SK-N-SH (cell line): Measurements from ENCODE around the gene PRKCA.

ENCODE experiments used
- EP300 ChIP-seq, 2 experiments: IDR thresholded peaks; 2 replicates each; pipeline versions ENCODE4 v1.4.0 to v1.6.1; 2012; ENCODE audit warnings: borderline replicate concordance in 1 of 2, low read depth in 1 of 2, low read length in 1 of 2
- EZH2phosphoT487 ChIP-seq: fragments of 200-600 bp; sonication (generic); IDR thresholded peaks from 2 replicates; pipeline ENCODE4 v1.6.1; 2017; ENCODE audit warnings: low read depth, mixed run types, mild to moderate bottlenecking, antibody characterized with exemption, moderate library complexity, borderline replicate concordance
- MXI1 ChIP-seq: IDR thresholded peaks from 2 replicates; pipeline ENCODE4 v1.6.1; 2012; ENCODE audit warnings: mild to moderate bottlenecking, low read depth, low read length, improper control_type of control experiment
- POLR2AphosphoS5 ChIP-seq: IDR thresholded peaks from 2 replicates; pipeline ENCODE4 v1.6.1; 2012; ENCODE audit warnings: low read depth, low read length
- RCOR1 ChIP-seq: fragments of 150-350 bp; IDR thresholded peaks from 2 replicates; pipeline ENCODE4 v1.6.1; 2017; ENCODE audit warnings: antibody characterized with exemption, low read length
- SIN3A ChIP-seq: IDR thresholded peaks from 2 replicates; pipeline ENCODE4 v1.6.1; 2012; ENCODE audit warnings: low read depth, mild to moderate bottlenecking, low read length, moderate library complexity, borderline replicate concordance
- SMC3 ChIP-seq: IDR thresholded peaks from 2 replicates; pipeline ENCODE4 v1.6.1; 2012; ENCODE audit warnings: low read depth, low read length, improper control_type of control experiment
- TAF1 ChIP-seq: IDR thresholded peaks from 2 replicates; pipeline ENCODE4 v1.6.1; 2012; ENCODE audit warnings: low read depth, mild to moderate bottlenecking, low read length, moderate library complexity, borderline replicate concordance
- TCF12 ChIP-seq: IDR thresholded peaks from 2 replicates; pipeline ENCODE4 v1.4.0; 2012
- TEAD4 ChIP-seq: IDR thresholded peaks from 2 replicates; pipeline ENCODE4 v1.4.0; 2012; ENCODE audit warnings: mild to moderate bottlenecking, borderline replicate concordance; ENCODE audit not compliant: insufficient read depth
- TF ChIP-seq, protein P1 (sequence below): fragments of 200-600 bp; sonication (generic); IDR thresholded peaks from 2 replicates; pipeline ENCODE4 v1.6.1; 2017; ENCODE audit warnings: antibody characterized with exemption, mild to moderate bottlenecking, moderate library complexity
- TF ChIP-seq, protein P2 (sequence below): IDR thresholded peaks from 2 replicates; pipeline ENCODE4 v1.4.0; 2012; ENCODE audit warnings: low read depth
- TF ChIP-seq, protein P3 (sequence below): IDR thresholded peaks from 2 replicates; pipeline ENCODE4 v1.4.0; 2012; ENCODE audit warnings: low read depth, borderline replicate concordance
- TF ChIP-seq, protein P4 (sequence below): IDR thresholded peaks from 2 replicates; pipeline ENCODE4; 2012

DNA sequence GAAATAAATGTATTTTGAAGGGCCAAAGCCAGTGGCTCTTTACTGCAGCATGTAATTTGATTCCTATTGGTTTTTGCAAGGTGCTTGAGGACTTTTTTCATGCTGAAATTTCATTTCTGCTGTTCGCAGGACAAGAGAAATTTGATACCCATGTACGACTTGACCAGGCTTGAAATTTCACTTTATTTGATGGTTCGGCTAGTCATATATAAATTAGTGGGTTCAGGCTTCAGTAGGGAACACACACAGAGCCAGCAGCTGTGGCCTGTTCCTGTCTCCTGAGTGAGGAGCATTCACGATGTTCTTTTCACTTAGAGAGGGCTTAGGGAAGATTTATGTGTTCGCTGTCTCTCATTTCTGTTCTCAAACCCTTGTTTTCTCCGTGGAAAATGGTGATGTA lies 274.1 kb downstream of the PRKCA start:
- no peak for TF ChIP-seq POLR2AphosphoS5
- TF ChIP-seq SIN3A, result no peak
- TF ChIP-seq, protein P1, sequence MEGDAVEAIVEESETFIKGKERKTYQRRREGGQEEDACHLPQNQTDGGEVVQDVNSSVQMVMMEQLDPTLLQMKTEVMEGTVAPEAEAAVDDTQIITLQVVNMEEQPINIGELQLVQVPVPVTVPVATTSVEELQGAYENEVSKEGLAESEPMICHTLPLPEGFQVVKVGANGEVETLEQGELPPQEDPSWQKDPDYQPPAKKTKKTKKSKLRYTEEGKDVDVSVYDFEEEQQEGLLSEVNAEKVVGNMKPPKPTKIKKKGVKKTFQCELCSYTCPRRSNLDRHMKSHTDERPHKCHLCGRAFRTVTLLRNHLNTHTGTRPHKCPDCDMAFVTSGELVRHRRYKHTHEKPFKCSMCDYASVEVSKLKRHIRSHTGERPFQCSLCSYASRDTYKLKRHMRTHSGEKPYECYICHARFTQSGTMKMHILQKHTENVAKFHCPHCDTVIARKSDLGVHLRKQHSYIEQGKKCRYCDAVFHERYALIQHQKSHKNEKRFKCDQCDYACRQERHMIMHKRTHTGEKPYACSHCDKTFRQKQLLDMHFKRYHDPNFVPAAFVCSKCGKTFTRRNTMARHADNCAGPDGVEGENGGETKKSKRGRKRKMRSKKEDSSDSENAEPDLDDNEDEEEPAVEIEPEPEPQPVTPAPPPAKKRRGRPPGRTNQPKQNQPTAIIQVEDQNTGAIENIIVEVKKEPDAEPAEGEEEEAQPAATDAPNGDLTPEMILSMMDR, result no peak
- no peak for TF ChIP-seq MXI1
- no peak for TF ChIP-seq TEAD4
- no peak for TF ChIP-seq TCF12
- TF ChIP-seq, protein P2, sequence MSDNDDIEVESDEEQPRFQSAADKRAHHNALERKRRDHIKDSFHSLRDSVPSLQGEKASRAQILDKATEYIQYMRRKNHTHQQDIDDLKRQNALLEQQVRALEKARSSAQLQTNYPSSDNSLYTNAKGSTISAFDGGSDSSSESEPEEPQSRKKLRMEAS, result no peak
- TF ChIP-seq, protein P3, sequence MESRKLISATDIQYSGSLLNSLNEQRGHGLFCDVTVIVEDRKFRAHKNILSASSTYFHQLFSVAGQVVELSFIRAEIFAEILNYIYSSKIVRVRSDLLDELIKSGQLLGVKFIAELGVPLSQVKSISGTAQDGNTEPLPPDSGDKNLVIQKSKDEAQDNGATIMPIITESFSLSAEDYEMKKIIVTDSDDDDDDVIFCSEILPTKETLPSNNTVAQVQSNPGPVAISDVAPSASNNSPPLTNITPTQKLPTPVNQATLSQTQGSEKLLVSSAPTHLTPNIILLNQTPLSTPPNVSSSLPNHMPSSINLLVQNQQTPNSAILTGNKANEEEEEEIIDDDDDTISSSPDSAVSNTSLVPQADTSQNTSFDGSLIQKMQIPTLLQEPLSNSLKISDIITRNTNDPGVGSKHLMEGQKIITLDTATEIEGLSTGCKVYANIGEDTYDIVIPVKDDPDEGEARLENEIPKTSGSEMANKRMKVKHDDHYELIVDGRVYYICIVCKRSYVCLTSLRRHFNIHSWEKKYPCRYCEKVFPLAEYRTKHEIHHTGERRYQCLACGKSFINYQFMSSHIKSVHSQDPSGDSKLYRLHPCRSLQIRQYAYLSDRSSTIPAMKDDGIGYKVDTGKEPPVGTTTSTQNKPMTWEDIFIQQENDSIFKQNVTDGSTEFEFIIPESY, result no peak
- no peak for TF ChIP-seq EZH2phosphoT487
- TF ChIP-seq, protein P4, sequence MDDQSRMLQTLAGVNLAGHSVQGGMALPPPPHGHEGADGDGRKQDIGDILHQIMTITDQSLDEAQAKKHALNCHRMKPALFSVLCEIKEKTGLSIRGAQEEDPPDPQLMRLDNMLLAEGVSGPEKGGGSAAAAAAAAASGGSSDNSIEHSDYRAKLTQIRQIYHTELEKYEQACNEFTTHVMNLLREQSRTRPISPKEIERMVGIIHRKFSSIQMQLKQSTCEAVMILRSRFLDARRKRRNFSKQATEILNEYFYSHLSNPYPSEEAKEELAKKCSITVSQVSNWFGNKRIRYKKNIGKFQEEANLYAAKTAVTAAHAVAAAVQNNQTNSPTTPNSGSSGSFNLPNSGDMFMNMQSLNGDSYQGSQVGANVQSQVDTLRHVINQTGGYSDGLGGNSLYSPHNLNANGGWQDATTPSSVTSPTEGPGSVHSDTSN, result no peak
- TF ChIP-seq RCOR1, result no peak
- TF ChIP-seq EP300 (IDR thresholded peaks at IDR 0.05; ENCODE audit: borderline replicate concordance in 1 of 2, low read depth in 1 of 2, low read length in 1 of 2), result no peak
- no peak for TF ChIP-seq SMC3
- no peak for TF ChIP-seq TAF1
